Colonic mucosa (tissue), 4 donors: Measurements from ENCODE around the gene AMER3. TPM values are rescaled to one million over a fixed set of nuclear protein-coding genes. Genes with fewer than 3 reads are reported as not detected.
A peak's percentile ranks its signal among the peaks of the same experiment; 100 is the strongest.

Experiments used
- DNase-seq: peaks from one replicate; pipeline ENCODE4 v3.0.0-alpha.2; 2020
- H3K27ac ChIP-seq: fragments of 200-600 bp; one replicate; pipeline ENCODE4 v1.8.0; 2021
- H3K27me3 ChIP-seq: fragments of 200-600 bp; one replicate; pipeline ENCODE4 v1.8.0; 2021
- H3K36me3 ChIP-seq: fragments of 200-600 bp; one replicate; pipeline ENCODE4 v1.8.0; 2021
- H3K4me1 ChIP-seq: fragments of 200-600 bp; one replicate; pipeline ENCODE4 v1.8.0; 2021; ENCODE audit warnings: mild to moderate bottlenecking
- H3K4me3 ChIP-seq: fragments of 200-600 bp; one replicate; pipeline ENCODE4 v1.8.0; 2021
- H3K9ac ChIP-seq, 2 donors: one replicate each; pipeline ENCODE4 v1.7.0; 2013; ENCODE audit warnings: control low read depth in 2 of 2, low read depth in 2 of 2, low read length in 2 of 2
- H3K9me3 ChIP-seq: fragments of 200-600 bp; one replicate; pipeline ENCODE4 v1.8.0; 2021
- CTCF ChIP-seq: fragments of 200-600 bp; IDR thresholded peaks from one replicate; pipeline ENCODE4 v1.8.0; 2022; ENCODE audit warnings: antibody characterized with exemption, mild to moderate bottlenecking
- intact Hi-C: fragments of 100-400 bp; cut with DNase I; formaldehyde crosslinking; loops from one replicate; pipeline ENCODE4 v1.14.1; 2022
- total RNA-seq, 2 donors: library from RNA; stranded (reverse); fragmentation: NEBNext Ultra II Directional in 1 of 2; extraction: Animal tissue kit (Norgen Biotek cat#: 25700) in 1 of 2; gene quantifications; one replicate each; pipeline ENCODE4 v1.2.1, GENCODE V29; 2021
- donor health status: healthy.
- donor health status: DM: no; HTN: no; CAD: no.
- donor health status: DM: no; HTN: no; CAD: no.

The AMER3 gene
- total RNA-seq, 2 donors from 2014 or later, result 0.27 to 0.56 TPM

GRCh38 chr2:130807659-130808385, 52.5 kb downstream of the AMER3 start:
- Histone ChIP-seq H3K4me1 (no peaks in the 10 kb centered on the region), H3K9ac (no peak overlapping the region), H3K27me3 (no peaks in the 10 kb centered on the region), H3K9me3 (no peaks in the 10 kb centered on the region), H3K27ac (no peak overlapping the region), H3K36me3 (no peaks in the 10 kb centered on the region), H3K4me3 (no peak overlapping the region)
- no peak for TF ChIP-seq CTCF
- peak; percentile 73 for DNase-seq
- intact Hi-C loops, result no loop called here

- intact Hi-C loops, result no loop called here
- Histone ChIP-seq H3K27ac (no peak overlapping the region), H3K4me1 (no peaks in the 10 kb centered on the region), H3K27me3 (no peaks in the 10 kb centered on the region), H3K9ac (no peak overlapping the region), H3K36me3 (no peaks in the 10 kb centered on the region), H3K4me3 (no peak overlapping the region), H3K9me3 (no peaks in the 10 kb centered on the region)
- no peak for DNase-seq
- no peak for TF ChIP-seq CTCF
These were observed 53.3 kb downstream of the AMER3 start for GRCh38 chr2:130808482-130809268.

GRCh38 chr2:130810490-130810889, 55.1 kb downstream of the AMER3 start:
- Histone ChIP-seq H3K9me3 (no peaks in the 10 kb centered on the region), H3K36me3 (no peaks in the 10 kb centered on the region), H3K4me1 (no peaks in the 10 kb centered on the region), H3K27ac (no peak overlapping the region), H3K4me3 (no peak overlapping the region), H3K27me3 (no peaks in the 10 kb centered on the region), H3K9ac (no peak overlapping the region)
- intact Hi-C loops, result no loop called here
- DNase-seq, result no peak
- TF ChIP-seq CTCF, result no peak

GRCh38 chr2:130813722-130814121, 58.4 kb downstream of the AMER3 start:
- no peaks in the 10 kb centered on the region for H3K27me3 ChIP-seq
- DNase-seq, result no peak
- no peaks in the 10 kb centered on the region for H3K36me3 ChIP-seq
- no peaks in the 10 kb centered on the region for H3K9me3 ChIP-seq
- no peak overlapping the region for H3K4me3 ChIP-seq
- H3K4me1 ChIP-seq, result no peaks in the 10 kb centered on the region
- intact Hi-C loops, result no loop called here
- TF ChIP-seq CTCF, result no peak
- H3K27ac ChIP-seq, result no peak overlapping the region
- H3K9ac ChIP-seq, result no peak overlapping the region

- DNase-seq, result no peak
- no peak for TF ChIP-seq CTCF
These were observed 59.8 kb downstream of the AMER3 start for GRCh38 chr2:130814931-130815680.

More at GRCh38 chr2:130814931-130815680, 59.8 kb downstream of the AMER3 start:
- Histone ChIP-seq H3K27me3 (no peaks in the 10 kb centered on the region), H3K27ac (no peak overlapping the region), H3K4me1 (no peaks in the 10 kb centered on the region), H3K36me3 (no peaks in the 10 kb centered on the region), H3K9ac (no peak overlapping the region), H3K9me3 (no peaks in the 10 kb centered on the region), H3K4me3 (no peak overlapping the region)
- intact Hi-C loops, result no loop called here
